Measurements from ENCODE around the gene SLC22A1. TPM values are rescaled to one million over a fixed set of nuclear protein-coding genes. Genes with fewer than 3 reads are reported as not detected.

Gene SLC22A1
- total and polyA plus RNA-seq, 2 experiments from 2014 or later, result 0.10 to 0.65 TPM

- peaks cover 6% of the 10 kb centered on the region for H3K27me3 Mint-ChIP-seq (ENCODE audit: insufficient read depth, low read depth, poor library complexity)
- Histone ChIP-seq H2AFZ (no peak overlapping the region), H3K4me2 (no peak overlapping the region), H3K4me1 (ENCODE audit: insufficient read depth) (no peaks in the 10 kb centered on the region), H3K27me3 (ENCODE audit: insufficient read depth) (no peaks in the 10 kb centered on the region), H3K4me3 (no peak overlapping the region), H3F3A (replicated peaks; ENCODE audit: low read depth) (no peaks in the 10 kb centered on the region), H3K27ac (ENCODE audit: low read depth) (no peak overlapping the region), H3K36me3 (ENCODE audit: insufficient read depth) (no peaks in the 10 kb centered on the region), H3K79me2 (replicated peaks; ENCODE audit: insufficient read depth) (no peaks in the 10 kb centered on the region), H3K9me2 (ENCODE audit: insufficient read depth) (no peaks in the 10 kb centered on the region), H4K20me1 (replicated peaks; ENCODE audit: insufficient read depth) (no peaks in the 10 kb centered on the region)
- H3K36me3 Mint-ChIP-seq (ENCODE audit: low read depth), result no peaks in the 10 kb centered on the region
- H3K4me3 Mint-ChIP-seq, result no peak overlapping the region
- no peak for ATAC-seq
- TF ChIP-seq EZH2 (IDR thresholded peaks at IDR 0.05; ENCODE audit: low read depth, unreplicated experiment) (no peak), CREB1 (CRISPR knock-in tag; IDR thresholded peaks at IDR 0.05; ENCODE audit: low read depth) (no peak), JUNB (IDR thresholded peaks at IDR 0.05; ENCODE audit: unreplicated experiment) (no peak), STAT1 (IDR thresholded peaks at IDR 0.05; ENCODE audit: unreplicated experiment) (no peak), NANOG (IDR thresholded peaks at IDR 0.05; ENCODE audit: borderline replicate concordance) (no peak), ZNF462 (CRISPR knock-in tag; IDR thresholded peaks at IDR 0.05) (no peak), CTCF (conservative IDR thresholded peaks at IDR 0.05; ENCODE audit: low read depth in 2 of 2) (no peak), ZNF331 (CRISPR knock-in tag; IDR thresholded peaks at IDR 0.05; ENCODE audit: low read depth) (no peak), ZNF114 (CRISPR knock-in tag; IDR thresholded peaks at IDR 0.05) (no peak)
- no peak overlapping the region for H3K27ac Mint-ChIP-seq
- H3K4me1 Mint-ChIP-seq, result no peaks in the 10 kb centered on the region
- H3K9me3 Mint-ChIP-seq, result no peaks in the 10 kb centered on the region
- DNase-seq (ENCODE audit: low spot score), result no peak
These were observed 25.0 kb downstream of the SLC22A1 start for GRCh38 chr6:160146454-160147145.

Measured in GM23338 (cell line).